GM12874 (cell line): ENCODE measurements around the gene ACSBG1.

ENCODE experiments used
- TF ChIP-seq, protein P1 (sequence below): IDR thresholded peaks from 2 replicates; pipeline ENCODE4 v1.5.1; 2011; ENCODE audit warnings: low read depth, mild to moderate bottlenecking, control low read depth, low read length, moderate library complexity; ENCODE audit not compliant: insufficient read depth

Gene ACSBG1

DNA sequence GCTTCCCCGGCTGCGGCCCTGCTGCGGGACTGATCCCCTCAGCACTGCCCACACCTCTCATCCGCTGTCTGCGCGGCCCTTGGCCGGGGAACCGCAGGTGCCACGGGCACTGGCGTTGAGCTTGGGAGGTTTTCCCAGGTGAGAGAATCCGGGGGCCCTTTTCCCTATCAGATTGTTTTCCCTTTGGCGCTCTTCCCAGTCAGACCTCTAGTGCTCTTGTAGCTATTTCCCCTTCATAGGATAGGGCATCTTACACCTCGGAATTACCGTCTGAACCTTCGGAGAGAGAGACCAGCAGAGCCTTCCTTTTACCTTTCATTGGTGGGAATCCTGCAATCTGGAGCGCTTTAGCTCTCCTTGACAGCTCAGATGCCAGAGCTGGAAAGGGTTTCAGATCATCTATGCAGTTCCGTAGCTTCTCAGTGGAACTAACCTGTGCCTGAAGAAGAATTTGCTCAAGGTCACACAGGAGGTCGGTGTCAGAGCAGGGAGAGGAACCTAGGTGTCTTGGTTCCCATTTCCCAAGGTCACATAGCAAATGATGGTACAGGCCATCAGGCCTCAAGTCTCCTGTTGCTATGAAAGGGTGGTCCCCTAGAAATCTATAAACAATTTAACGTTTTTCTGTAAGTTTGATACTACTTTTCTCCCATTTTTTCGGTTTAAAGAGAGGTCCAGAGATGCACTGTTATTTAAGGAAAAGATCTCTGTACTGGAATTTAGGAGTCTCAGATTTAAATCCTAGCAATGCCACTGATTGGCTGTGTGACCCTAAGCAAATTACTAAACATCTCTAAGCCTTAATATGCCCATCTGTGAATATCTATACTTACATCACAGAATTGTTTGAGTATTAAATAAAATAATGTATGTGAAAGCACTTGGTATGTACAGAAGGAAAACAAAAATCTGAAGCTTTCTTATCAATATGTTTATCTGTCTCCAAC is 84.3 kb downstream of the ACSBG1 start:
- TF ChIP-seq, protein P1, sequence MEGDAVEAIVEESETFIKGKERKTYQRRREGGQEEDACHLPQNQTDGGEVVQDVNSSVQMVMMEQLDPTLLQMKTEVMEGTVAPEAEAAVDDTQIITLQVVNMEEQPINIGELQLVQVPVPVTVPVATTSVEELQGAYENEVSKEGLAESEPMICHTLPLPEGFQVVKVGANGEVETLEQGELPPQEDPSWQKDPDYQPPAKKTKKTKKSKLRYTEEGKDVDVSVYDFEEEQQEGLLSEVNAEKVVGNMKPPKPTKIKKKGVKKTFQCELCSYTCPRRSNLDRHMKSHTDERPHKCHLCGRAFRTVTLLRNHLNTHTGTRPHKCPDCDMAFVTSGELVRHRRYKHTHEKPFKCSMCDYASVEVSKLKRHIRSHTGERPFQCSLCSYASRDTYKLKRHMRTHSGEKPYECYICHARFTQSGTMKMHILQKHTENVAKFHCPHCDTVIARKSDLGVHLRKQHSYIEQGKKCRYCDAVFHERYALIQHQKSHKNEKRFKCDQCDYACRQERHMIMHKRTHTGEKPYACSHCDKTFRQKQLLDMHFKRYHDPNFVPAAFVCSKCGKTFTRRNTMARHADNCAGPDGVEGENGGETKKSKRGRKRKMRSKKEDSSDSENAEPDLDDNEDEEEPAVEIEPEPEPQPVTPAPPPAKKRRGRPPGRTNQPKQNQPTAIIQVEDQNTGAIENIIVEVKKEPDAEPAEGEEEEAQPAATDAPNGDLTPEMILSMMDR = no peak

DNA sequence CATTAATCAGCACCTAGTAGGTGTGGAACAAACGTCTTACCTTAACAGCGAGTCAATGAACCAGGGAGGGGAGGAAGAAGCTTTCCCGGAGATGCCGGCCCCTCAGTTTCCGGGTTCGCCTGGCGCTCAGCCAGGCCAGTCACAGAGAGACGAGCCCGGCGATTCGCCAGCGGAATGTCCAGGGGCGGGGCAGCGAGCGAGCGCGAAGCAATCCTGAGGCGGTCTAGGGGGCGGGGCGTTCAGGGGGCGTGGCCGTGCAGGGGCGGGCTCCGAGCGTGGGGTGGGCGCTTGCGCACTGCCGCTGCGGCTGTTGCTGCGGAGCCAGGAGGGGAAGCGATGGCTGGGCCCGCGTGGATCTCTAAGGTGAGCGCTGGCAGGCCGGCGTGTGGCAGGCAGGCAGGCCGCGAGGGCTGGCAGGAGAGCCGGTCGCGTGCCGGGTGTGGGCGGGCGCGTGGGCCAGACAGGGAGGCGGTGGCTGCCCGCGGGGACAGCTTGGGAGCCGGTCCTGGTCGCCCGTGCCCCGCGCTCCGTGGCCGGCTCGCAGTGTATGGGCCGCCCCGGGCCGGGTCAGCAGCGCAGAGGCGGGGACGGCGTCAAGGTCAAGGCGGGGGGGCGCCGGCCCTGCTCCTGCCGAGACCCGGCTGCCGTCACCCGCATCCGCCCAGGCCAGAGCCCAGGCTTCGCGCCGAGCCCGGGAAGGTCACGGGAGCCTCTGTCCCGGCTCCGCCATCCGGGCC is 85.1 kb downstream of the ACSBG1 start, which contains the start of gene IDH3A:
Gene IDH3A (plus strand): TSS at position 295 of the 737 bp plus-strand sequence. CDS start 42 bp downstream, at position 337.
- TF ChIP-seq, protein P1 = no peak

DNA sequence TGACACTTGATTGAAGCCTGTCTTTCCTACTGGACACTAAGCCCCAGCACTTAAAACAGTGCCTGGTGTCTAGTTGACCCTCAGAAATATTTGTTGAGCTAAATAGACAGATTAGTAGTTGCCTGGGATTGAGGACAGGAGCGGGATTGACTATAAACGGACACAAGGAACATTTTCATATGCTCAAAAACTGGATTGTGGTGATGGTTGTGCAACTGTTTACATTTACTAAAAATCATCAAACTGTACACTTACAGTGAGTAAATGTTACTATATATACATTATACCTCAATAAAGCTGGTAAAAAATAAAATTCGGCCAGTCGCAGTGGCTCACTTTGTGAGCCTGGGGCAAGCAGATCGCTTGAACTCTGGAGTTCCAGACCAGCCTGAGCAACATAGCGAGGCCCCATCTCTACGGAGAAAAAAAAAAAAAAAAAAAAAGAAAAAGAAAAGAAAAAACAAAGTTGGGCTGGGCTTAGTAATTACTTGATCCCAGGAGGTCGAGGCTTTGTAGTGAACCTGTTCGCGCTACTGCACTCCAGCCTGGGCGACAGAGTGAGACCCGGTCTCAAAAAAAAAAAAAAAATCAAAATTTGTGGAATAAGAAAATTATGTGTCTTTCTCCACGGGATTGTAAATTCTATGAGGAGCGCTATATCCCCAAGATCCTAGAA is 85.8 kb downstream of the ACSBG1 start:
- TF ChIP-seq, protein P1 = no peak

DNA sequence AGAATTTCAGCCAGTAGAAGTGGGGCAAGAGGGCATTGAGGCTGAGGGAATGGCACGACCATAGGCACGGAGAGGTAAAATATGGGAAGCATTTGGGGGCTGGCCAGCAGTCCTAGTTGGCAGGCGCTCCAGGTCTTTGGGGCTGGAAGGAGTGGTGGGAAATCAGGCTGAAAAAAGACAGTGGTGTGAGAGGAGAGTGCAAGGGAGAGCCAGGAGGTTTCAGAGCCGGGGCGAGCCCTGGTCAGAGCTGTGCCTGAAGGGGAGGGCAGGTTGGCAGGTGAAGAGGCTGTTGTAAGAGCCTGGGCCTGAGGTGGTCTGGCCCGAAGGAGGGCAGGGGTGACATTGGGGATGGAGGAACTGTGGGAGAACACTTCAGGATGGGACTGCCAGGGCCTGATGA is 86.8 kb downstream of the ACSBG1 start:
- TF ChIP-seq, protein P1 = no peak

DNA sequence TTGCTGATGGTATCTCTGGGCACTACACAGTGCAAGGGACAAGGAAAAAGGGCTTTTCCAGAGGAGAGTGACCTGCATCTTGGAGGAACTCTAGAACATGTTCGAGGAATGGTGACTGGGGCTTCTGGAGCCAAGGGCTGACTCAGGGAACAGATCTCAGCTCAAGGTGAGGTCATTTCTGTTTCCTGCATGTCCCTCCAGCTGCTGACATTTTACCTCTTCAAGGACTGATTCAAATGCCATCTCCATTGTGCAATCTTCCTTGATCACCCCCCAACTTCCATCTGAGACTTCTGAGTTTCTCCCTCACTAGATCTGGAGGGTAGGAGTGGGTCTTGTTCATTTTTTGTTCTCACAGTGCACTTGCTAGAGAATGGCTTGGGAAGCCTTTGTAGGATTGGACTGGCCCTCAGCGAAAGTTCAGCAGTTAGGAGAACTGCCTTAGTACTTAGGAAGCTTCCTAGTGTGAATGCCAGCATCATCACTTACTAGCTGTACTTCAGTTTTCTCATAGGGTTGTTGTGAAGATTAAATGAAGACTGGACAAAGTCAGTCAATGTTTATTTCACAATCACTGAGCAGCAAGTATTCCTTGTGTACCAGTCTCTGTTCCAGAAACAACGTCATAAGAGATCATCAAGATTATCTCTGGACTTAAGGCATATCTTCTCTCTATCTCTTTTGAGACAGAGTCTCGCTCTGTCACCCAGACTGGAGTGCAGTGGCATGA is 87.8 kb downstream of the ACSBG1 start:
- TF ChIP-seq, protein P1 = no peak

DNA sequence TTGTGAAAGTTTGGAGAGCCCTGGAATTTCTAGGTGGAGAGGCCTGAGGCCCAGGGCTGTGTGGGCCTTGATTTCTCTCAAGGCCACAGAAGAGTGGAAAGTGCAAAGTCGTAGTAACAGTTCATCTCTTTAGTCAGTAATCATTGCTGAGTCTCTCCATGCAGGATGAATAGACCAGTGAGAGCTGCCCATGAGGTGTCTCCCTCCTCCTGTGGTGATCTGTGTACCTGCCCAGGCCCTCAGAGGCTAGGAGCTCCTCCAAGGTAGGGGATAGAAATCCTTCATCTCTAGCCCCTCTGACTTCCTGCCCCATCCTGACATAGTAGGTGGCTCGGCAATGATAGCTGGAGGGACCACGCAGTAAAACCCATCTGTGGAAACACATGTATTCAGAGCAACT is 92.0 kb downstream of the ACSBG1 start:
- TF ChIP-seq, protein P1 = no peak
